ENCODE data around the gene NDUFA12.

NDUFA12 gene

GRCh38 chr12:94942663-94943062 lies 60.8 kb downstream of the NDUFA12 start:
- Mint-ChIP-seq H3K4me3 (no peak overlapping the region), H3K36me3 (peaks cover 20% of the 10 kb centered on the region)

GRCh38 chr12:94941440-94941862 lies 62.0 kb downstream of the NDUFA12 start:
- peaks cover 20% of the 10 kb centered on the region for H3K36me3 Mint-ChIP-seq
- peak; percentile 56 for DNase-seq
- no peak overlapping the region for H3K4me3 Mint-ChIP-seq
- H3K27ac Mint-ChIP-seq, result peak overlapping the region; percentile 72
- CTCF ChIA-PET, result interaction anchor here (1.3 kb wide), 1 partner anchor 48 kb away, joined by 3 read pairs; no protein-coding TSS in a partner anchor
- peaks cover 58% of the 10 kb centered on the region for H3K4me1 Mint-ChIP-seq
- H3K27me3 Mint-ChIP-seq, result peaks cover 12% of the 10 kb centered on the region
- peaks cover 15% of the 10 kb centered on the region for H3K9me3 Mint-ChIP-seq

More at GRCh38 chr12:94942663-94943062, 60.8 kb downstream of the NDUFA12 start:
- CTCF ChIA-PET, result interaction anchor here (0.7 to 1.0 kb wide), 2 partner anchors 294 to 349 kb away, joined by 3 read pairs; no protein-coding TSS in a partner anchor
- peaks cover 15% of the 10 kb centered on the region for H3K9me3 Mint-ChIP-seq
- H3K4me1 Mint-ChIP-seq, result peaks cover 58% of the 10 kb centered on the region
- H3K27me3 Mint-ChIP-seq, result peaks cover 21% of the 10 kb centered on the region
- DNase-seq, result peak; percentile 30
- H3K27ac Mint-ChIP-seq, result peak overlapping the region; percentile 24

DNA sequence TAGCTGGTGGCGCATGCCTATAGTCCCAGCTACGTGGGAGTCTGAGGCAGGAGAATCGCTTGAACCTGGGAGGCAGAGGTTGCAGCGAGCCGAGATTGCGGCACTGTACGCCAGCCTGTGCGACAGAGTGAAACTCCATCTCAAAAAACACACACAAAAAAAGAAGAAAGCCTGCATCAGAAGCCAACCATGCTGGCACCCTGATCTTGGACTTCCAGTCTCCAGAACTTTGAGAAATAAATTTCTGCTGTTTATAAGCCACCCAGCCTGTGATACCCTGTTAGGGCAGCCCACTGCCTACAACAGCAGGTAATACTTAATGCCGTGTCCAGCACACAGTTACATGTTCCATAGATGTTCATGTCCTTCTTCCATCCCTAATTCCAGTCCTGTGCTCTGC lies 62.7 kb downstream of the NDUFA12 start:
- Mint-ChIP-seq H3K9me3 (peaks cover 12% of the 10 kb centered on the region), H3K27ac (no peak overlapping the region), H3K36me3 (peaks cover 19% of the 10 kb centered on the region), H3K4me1 (peaks cover 58% of the 10 kb centered on the region), H3K4me3 (no peak overlapping the region), H3K27me3 (peaks cover 7% of the 10 kb centered on the region)
- CTCF ChIA-PET, result interaction anchor here (1.0 kb wide), 1 partner anchor 48 kb away, joined by 3 read pairs; no protein-coding TSS in a partner anchor
- DNase-seq, result no peak

GRCh38 chr12:94938583-94938982 lies 64.9 kb downstream of the NDUFA12 start:
- no peak overlapping the region for H3K4me3 Mint-ChIP-seq
- H3K27me3 Mint-ChIP-seq, result no peaks in the 10 kb centered on the region
- peaks cover 40% of the 10 kb centered on the region for H3K4me1 Mint-ChIP-seq
- H3K9me3 Mint-ChIP-seq, result peaks cover 2% of the 10 kb centered on the region
- no peak overlapping the region for H3K27ac Mint-ChIP-seq
- no peak for DNase-seq
- H3K36me3 Mint-ChIP-seq, result peaks cover 6% of the 10 kb centered on the region
- CTCF ChIA-PET, result interaction anchor here (1.3 kb wide), 1 partner anchor 21 kb away, joined by 3 read pairs; no protein-coding TSS in a partner anchor

DNA sequence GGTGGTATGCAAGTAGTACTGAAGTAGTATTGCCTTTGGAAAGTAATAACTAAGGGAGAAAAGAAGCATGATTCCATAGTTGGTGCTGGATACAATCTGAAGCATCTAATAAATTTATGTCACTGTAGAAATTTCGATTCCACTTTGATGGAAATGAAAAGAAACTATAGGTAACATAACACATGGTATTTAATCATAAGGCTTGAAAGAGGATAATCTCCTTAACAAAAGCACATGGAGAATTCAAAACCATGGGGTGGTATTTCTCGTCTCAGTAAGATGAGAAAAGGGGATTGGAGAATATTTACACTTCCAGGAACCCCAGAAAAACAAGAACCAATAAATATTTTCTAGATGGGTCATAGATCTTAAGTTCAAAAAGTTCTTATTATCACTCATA lies 72.7 kb downstream of the NDUFA12 start:
- no peak overlapping the region for H3K4me3 Mint-ChIP-seq
- no peak for DNase-seq
- H3K4me1 Mint-ChIP-seq, result no peaks in the 10 kb centered on the region
- H3K27ac Mint-ChIP-seq, result no peak overlapping the region
- no peaks in the 10 kb centered on the region for H3K9me3 Mint-ChIP-seq
- CTCF ChIA-PET, result no interaction called here
- H3K27me3 Mint-ChIP-seq, result peaks cover 9% of the 10 kb centered on the region
- no peaks in the 10 kb centered on the region for H3K36me3 Mint-ChIP-seq

- no peak overlapping the region for H3K4me3 Mint-ChIP-seq
These were observed 73.3 kb downstream of the NDUFA12 start for GRCh38 chr12:94930216-94930654.

DNA sequence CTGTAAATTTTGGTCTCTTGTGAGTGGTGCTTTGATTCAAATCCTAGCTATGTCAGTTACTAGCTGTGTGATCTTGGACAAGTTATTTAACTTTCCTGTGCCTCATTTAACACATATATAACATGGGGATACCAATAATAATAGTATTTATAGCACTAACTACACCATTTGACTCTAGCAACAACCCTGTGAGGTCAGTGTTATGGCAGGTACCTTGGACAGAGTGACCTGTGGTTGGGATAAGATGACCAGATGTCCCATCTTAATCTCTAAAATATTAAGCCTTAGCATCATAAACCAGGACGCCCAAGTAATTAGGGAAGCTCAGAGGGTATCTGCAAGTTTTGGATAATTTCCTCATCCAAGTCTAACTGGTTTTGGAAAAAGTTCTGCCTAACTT lies 73.7 kb downstream of the NDUFA12 start:
- no peak overlapping the region for H3K4me3 Mint-ChIP-seq
- H3K9me3 Mint-ChIP-seq, result no peaks in the 10 kb centered on the region
- no peak for DNase-seq
- CTCF ChIA-PET, result no interaction called here
- H3K36me3 Mint-ChIP-seq, result no peaks in the 10 kb centered on the region
- H3K27ac Mint-ChIP-seq, result no peak overlapping the region
- no peaks in the 10 kb centered on the region for H3K4me1 Mint-ChIP-seq
- H3K27me3 Mint-ChIP-seq, result peaks cover 9% of the 10 kb centered on the region

More at GRCh38 chr12:94930216-94930654, 73.3 kb downstream of the NDUFA12 start:
- CTCF ChIA-PET, result no interaction called here
- Mint-ChIP-seq H3K9me3 (no peaks in the 10 kb centered on the region), H3K4me1 (no peaks in the 10 kb centered on the region), H3K27ac (no peak overlapping the region), H3K36me3 (no peaks in the 10 kb centered on the region), H3K27me3 (peaks cover 9% of the 10 kb centered on the region)
- no peak for DNase-seq

- H3K27me3 Mint-ChIP-seq, result peaks cover 3% of the 10 kb centered on the region
- DNase-seq, result no peak
- no peak overlapping the region for H3K27ac Mint-ChIP-seq
These were observed 77.8 kb downstream of the NDUFA12 start for GRCh38 chr12:94925729-94926128.

DNA sequence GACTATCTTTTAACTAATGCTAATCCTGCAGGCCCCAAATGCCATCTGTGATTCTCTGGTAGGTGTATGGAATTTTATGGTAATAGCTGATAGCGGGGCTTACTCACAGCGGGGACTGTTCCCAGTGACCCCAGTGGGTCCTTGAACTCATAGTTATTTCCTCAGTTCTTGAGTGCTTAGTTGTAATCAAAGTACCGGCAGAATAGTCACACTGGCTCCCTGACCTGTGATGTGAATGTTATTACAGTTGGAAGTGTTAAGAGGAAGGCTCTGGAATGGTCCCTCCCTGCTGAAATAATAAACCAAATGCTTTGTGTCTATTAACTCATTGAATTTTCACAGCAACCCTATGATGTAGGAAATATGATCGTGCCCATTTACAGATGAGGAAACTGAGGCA lies 78.3 kb downstream of the NDUFA12 start:
- Mint-ChIP-seq H3K36me3 (no peaks in the 10 kb centered on the region), H3K27me3 (peaks cover 3% of the 10 kb centered on the region), H3K4me1 (no peaks in the 10 kb centered on the region), H3K27ac (no peak overlapping the region), H3K9me3 (no peaks in the 10 kb centered on the region), H3K4me3 (no peak overlapping the region)
- no peak for DNase-seq
- CTCF ChIA-PET, result no interaction called here

More at GRCh38 chr12:94925729-94926128, 77.8 kb downstream of the NDUFA12 start:
- Mint-ChIP-seq H3K4me1 (no peaks in the 10 kb centered on the region), H3K36me3 (no peaks in the 10 kb centered on the region), H3K4me3 (no peak overlapping the region), H3K9me3 (no peaks in the 10 kb centered on the region)
- CTCF ChIA-PET, result no interaction called here

DNA sequence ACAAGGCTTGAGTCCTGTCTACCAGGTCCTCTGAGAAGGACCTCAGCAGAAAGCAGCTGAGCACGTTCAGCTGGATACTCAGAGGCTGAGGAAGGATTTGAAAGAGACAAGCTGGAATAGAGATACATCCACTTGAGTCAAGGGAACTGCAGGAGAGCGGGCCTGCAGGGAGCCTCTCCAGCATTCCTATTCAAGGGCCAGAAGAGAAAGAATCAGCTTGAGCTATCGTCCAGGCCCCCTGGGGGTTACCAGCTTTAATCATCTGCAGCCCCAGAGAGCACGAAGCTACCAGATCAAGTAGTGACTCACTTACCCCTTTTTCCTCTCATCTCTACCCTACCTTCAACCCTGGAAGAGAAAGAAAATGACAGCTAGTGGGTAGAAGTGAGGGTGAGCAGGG lies 80.9 kb downstream of the NDUFA12 start:
- CTCF ChIA-PET, result no interaction called here
- no peak for DNase-seq
- Mint-ChIP-seq H3K9me3 (no peaks in the 10 kb centered on the region), H3K27me3 (peaks cover 3% of the 10 kb centered on the region), H3K4me1 (no peaks in the 10 kb centered on the region), H3K4me3 (no peak overlapping the region), H3K27ac (no peak overlapping the region), H3K36me3 (no peaks in the 10 kb centered on the region)

All from activated naive CD4-positive, alpha-beta T cell treated with anti-CD3 and anti-CD28 coated beads, Interleukin-2, amount 10 ng/mL, durations not matched to agents 7 days and 5 days (primary cell).